Choroid plexus epithelial cell (primary cell): ENCODE results near the gene RAB7A.
"Not testable (repeated sequence)": the region's sequence is repeated elsewhere in the genome, so short reads cannot be mapped to it uniquely, and the experiment has no call there.

Source experiments
- DNase-seq: peaks from one replicate; pipeline ENCODE4 v3.0.0-alpha.2; 2010; ENCODE audit warnings: low read depth
- H3K4me3 ChIP-seq: 2 replicates; pipeline ENCODE4 v1.5.1; 2011; ENCODE audit warnings: low read depth, mild to moderate bottlenecking, control low read depth, low read length, moderate library complexity
- TF ChIP-seq, protein P1 (sequence below): conservative IDR thresholded peaks from 2 replicates; pipeline ENCODE4 v1.5.1; 2011; ENCODE audit warnings: low read depth, mild to moderate bottlenecking, control low read depth, inconsistent platforms, low read length, moderate library complexity

RAB7A gene

DNA sequence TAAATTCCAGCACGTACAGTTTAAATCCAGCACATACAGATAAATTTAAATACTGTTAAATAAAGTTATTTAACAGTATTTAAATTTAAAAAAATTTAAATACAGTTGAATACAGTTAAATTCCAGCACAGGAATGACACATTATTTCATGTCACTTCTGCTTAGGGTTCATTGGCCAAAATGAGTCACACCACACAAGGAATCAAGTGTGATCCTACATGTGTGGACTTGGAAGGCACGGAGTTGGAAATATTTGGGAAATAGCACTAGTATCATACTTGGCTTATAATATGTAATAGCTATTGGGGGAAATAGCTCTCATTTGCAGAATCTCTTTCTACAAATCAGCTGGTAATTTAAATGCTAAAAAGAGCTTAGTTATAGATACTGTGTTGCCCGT is 10.6 kb downstream of the RAB7A start:
- H3K4me3 ChIP-seq: no peak overlapping the region
- DNase-seq: no peak
- TF ChIP-seq, protein P1, sequence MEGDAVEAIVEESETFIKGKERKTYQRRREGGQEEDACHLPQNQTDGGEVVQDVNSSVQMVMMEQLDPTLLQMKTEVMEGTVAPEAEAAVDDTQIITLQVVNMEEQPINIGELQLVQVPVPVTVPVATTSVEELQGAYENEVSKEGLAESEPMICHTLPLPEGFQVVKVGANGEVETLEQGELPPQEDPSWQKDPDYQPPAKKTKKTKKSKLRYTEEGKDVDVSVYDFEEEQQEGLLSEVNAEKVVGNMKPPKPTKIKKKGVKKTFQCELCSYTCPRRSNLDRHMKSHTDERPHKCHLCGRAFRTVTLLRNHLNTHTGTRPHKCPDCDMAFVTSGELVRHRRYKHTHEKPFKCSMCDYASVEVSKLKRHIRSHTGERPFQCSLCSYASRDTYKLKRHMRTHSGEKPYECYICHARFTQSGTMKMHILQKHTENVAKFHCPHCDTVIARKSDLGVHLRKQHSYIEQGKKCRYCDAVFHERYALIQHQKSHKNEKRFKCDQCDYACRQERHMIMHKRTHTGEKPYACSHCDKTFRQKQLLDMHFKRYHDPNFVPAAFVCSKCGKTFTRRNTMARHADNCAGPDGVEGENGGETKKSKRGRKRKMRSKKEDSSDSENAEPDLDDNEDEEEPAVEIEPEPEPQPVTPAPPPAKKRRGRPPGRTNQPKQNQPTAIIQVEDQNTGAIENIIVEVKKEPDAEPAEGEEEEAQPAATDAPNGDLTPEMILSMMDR: no peak

DNA sequence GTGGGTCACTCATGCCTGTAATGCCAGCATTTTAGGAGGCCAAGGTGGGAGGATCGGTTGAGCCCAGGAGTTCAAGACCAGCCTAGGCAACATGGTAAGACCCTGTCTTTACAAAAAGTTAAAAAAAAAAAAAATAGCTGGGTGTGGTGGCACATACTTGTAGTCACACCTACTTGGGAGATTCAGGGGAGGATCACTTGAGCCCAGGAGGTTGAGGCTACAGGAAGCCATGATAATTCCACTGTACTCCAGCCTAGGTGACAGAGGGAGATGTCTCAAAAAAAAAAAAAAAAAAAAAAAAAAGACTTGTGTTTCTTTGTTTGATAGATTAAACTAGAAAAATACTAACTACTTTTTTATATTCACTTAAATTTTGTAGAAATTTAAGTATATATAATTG is 14.6 kb downstream of the RAB7A start:
- H3K4me3 ChIP-seq: no peak overlapping the region
- no peak for DNase-seq
- TF ChIP-seq, protein P1: no peak

DNA sequence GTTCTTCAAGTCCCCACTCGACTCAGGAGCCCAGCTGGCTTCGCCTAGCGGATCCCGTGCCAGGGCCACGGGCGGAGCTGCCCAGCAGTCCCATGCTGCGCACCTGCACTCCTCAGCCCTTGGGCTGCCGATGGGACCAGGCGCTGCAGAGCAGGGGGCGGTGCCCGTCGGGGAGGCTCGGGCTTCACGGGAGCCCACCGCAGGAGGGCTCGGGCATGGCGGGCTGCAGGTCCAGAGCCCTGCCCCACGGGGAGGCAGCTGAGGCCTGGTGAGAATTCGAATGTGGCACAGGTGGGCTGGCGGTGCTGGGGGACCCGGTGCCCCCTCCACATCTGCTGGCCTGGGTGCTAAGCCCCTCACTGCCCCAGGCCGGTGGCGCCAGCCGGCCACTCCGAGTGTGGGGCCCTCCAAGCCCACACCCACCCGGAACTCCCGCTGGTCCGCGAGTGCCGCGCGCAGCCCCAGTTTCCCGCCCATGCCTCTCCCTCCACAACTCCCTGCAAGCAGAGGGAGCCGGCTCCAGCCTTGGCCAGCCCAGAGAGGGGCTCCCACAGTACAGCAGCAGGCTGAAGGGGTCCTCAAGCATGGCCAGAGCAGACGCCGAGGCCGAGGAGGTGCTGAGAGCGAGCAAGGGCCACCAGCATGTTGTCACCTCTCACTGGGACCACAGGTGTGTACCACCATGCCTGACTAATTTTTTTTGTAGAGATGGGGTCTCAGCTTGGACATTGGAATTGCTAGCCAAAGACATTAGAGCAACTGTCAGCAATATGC is 17.0 kb downstream of the RAB7A start:
- TF ChIP-seq, protein P1: no peak
- DNase-seq: no peak
- H3K4me3 ChIP-seq: no peak overlapping the region

DNA sequence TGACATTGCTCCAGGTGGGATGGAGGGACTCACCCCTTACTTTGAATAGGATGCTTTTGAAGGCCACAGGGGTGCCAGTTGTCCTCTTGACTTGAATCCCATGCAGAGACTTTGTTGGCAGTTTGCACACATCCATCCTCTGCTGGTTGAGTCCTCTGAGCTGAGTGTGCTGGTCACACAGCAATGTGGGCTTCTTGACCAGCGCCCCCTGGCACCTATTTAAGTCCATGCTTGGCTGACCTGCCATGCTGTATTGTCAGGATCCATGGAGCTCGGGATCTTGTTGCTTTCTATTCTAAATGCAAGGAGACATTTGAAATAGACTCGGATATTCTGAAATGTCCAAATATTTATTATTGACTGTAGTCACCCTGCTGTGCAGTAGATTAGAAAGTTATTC is 19.8 kb downstream of the RAB7A start:
- no peak for DNase-seq
- H3K4me3 ChIP-seq: no peak overlapping the region
- TF ChIP-seq, protein P1: peak; percentile 18

DNA sequence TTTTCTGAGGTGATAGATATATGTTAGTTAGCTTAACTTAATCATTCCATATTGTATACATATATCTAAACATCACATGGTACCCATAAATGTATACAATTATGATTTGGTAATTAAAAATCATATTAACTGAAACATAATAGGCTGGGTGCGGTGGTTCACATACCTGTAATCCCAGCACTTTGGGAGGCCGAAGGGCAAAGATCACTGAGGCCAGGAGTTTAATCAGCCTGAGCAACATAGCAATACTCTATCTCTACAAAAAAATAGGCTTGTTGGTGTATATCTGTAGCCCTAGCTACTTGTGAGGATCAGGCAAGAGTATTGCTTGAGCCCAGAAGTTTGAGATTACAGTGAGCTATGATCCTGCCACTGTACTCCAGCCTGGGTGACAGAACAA is 20.9 kb downstream of the RAB7A start:
- TF ChIP-seq, protein P1: no peak
- DNase-seq: no peak
- H3K4me3 ChIP-seq: no peak overlapping the region

DNA sequence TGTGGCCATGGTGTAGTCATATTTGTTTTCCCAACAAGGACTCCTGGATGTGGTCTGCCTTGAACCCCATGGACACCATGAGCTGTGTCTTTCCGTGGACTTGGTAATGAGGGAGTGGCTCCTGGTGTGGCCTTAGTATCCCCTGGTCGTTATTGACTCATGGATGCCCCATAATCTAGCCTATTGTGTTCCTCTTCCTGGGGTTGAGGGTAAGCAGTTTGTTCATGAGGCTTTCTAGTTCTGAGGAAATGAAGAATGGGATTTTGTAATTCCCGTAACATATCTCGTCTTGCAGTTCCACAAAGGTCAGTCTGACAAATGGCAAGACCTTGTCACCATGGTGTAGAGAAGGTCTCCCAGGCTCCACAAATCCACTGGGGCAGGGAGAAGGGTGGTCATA is 22.6 kb downstream of the RAB7A start:
- no peak for DNase-seq
- no peak overlapping the region for H3K4me3 ChIP-seq
- TF ChIP-seq, protein P1: no peak

DNA sequence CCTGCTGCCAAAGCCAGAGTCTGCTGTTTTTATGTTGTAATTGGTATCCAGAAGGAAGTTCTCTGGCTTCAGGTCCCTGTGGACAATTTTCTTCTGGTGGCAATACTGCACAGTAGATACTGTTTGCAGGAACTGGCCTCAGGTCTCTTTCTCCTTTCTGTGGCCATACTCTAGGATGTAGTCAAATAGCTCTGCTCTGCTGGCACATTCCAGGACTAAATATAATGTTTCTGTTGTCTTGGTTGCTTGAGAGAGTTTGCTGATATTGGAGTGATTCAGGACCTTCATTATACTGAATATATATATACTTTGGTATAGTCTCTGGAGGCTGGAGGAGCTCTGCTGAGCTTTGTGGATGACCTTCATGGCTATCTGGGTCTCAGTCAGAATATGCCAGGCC is 23.1 kb downstream of the RAB7A start:
- TF ChIP-seq, protein P1: no peak
- DNase-seq: no peak
- no peak overlapping the region for H3K4me3 ChIP-seq

DNA sequence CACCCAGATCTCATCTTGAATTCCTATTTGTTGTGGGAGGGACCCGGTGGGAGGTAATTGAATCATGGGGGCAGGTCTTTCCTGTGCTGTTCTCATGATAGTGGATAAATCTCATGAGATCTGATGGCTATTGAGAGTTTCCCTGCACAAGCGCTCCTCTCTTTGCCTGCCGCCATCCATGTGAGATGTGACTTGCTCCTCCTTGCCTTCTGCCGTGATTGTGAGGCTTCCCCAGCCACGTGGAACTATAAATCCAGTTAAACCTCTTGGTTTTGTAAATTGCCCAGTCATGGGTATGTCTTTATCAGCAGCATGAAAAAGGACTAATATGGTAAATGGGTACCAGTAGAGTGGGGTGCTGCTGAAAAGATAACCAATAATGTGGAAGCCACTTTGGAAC is 23.6 kb downstream of the RAB7A start:
- H3K4me3 ChIP-seq, DNase-seq: not testable (repeated sequence)
